ENCODE measurements around the gene GPATCH8.

The GPATCH8 gene

DNA sequence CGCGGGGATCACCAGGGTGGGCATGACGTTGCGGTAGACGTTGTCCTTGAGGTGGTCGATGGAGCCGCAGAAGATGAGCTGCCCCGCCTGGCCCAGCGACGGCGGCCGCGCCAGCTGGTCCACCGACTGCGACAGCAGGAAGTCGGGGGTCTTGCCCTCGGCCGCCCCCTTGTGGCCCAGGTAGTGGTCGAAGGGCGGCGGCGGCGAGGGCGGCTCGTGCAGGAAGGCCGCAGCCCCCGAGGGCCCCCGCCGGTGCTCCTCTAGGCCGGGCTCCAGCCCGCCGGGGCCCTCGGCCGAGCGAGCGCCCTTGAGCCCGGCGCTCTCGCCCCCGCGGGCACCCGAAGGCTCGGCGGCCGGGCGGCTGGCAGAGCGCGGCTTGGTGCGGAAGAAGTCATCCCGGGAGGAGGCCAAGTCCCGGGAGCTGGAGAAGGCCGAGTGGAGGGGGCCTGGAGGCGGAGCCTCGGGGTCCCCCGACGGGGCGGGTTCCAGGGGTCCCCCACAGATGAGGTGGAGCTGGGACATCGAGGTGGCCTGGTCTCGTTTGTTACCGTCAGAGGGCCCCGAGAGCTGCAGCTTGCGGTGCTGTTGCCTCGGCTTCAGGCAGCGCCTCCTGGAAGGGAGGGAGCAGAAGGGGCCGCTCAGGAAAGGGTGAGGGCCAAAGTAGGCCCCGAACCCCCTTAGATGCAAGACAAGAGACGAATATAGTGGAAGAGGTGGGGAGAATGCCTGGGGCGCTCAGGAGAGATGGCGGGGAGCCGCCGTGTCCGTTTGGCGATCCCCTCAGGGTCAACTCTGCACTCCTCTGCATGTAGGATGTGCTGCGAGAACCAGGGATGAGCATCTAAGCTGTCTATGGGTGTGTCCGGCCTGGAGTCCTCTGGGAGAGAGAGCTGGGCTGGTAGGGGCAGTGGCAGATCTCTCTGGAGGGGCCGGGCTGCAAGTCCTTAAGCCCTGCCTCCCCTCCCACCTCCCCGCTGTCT, 148.3 kb downstream of the GPATCH8 start:
- DNase-seq (ENCODE audit: low spot score) = no peak

DNA sequence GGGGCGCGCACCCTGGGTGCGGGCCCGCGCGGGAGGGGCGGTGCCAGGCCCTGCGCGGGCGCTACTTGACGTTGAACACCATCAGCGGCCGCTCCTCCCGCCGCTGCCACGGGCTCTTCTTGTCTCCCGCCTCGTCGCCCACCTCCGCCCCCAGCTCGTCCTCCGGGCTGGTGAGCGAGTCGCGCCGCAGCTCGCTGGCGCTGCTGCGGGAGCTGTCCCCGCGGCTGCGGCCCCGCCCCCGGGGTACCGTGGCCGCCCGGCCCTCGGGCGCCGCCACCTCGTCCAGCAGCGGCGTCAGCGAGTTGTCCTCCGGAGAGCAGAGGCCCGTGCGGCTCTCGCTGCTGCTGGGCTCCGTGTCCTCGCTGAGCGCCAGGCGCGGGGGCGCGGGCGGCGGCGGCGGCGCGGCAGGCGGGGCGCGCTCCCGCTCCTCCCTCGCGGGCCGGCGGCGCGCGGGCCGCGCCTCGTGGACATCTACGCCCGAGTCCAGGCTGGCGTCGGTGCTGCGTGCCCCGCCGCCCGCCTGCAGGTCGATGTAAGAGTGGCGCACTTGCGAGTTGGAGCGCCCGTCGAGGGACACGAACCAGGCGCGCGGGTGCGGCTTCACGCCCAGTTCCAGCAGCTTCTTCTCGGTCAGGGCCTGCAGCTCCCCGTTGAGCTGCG, 149.4 kb downstream of the GPATCH8 start:
- DNase-seq (ENCODE audit: low spot score) = no peak

DNA sequence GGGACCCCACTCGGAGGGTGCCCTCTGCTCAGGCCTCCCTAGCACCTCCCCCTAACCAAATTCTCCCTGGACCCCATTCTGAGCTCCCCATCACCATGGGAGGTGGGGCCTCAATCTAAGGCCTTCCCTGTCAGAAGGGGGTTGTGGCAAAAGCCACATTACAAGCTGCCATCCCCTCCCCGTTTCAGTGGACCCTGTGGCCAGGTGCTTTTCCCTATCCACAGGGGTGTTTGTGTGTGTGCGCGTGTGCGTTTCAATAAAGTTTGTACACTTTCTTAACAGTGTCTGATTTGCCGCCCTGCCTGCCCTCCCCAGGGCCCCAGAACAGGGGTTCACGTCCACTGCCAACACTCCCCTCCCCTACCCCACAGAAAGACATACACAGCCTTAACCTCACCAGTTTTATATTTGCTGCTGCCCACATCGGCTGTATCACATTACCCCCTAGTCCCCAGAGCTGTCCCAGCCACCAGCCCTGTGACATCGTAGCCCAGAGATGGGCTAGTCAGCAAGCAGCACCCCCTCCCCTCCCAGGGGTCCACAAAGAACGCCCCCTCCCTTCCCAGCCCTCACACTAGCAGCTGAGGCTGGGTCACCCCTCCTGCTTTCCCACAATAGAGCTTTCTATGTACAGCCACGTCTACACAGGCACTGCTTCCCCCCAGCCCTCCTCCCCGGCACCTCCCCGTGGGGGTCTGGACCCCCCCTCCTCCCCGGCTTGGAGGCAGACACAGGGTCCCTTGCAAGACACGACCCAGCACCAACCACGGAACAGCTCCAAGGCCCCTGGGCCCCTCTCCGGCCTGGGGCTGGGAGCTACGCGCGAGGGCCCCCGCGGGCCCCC, 150.2 kb downstream of the GPATCH8 start:
- DNase-seq (ENCODE audit: low spot score) = no peak

DNA sequence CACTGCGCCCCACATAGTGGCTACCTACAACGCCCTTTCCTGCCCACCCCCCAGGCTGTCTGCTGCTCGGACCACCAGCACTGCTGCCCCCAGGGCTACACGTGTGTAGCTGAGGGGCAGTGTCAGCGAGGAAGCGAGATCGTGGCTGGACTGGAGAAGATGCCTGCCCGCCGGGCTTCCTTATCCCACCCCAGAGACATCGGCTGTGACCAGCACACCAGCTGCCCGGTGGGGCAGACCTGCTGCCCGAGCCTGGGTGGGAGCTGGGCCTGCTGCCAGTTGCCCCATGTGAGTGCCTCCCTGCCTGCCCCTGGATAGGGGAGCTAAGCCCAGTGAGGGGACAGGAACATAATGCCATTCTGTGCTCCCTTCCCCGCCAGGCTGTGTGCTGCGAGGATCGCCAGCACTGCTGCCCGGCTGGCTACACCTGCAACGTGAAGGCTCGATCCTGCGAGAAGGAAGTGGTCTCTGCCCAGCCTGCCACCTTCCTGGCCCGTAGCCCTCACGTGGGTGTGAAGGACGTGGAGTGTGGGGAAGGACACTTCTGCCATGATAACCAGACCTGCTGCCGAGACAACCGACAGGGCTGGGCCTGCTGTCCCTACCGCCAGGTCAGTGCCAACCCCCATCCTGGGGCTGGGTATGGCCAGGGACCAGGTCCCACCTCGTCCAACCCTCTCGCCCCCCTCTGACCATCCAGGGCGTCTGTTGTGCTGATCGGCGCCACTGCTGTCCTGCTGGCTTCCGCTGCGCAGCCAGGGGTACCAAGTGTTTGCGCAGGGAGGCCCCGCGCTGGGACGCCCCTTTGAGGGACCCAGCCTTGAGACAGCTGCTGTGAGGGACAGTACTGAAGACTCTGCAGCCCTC, 151.0 kb downstream of the GPATCH8 start:
- DNase-seq (ENCODE audit: low spot score) = no peak

DNA sequence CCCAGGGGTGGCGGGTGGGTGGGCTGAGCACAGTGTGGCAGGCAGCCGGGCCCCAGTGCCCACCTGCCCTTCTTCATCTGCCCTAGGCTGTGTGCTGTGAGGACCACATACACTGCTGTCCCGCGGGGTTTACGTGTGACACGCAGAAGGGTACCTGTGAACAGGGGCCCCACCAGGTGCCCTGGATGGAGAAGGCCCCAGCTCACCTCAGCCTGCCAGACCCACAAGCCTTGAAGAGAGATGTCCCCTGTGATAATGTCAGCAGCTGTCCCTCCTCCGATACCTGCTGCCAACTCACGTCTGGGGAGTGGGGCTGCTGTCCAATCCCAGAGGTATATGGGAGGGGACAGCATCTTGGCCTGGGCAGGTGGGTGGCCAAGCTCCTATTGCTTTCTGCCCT, 151.7 kb downstream of the GPATCH8 start:
- DNase-seq (ENCODE audit: low spot score) = no peak

DNA sequence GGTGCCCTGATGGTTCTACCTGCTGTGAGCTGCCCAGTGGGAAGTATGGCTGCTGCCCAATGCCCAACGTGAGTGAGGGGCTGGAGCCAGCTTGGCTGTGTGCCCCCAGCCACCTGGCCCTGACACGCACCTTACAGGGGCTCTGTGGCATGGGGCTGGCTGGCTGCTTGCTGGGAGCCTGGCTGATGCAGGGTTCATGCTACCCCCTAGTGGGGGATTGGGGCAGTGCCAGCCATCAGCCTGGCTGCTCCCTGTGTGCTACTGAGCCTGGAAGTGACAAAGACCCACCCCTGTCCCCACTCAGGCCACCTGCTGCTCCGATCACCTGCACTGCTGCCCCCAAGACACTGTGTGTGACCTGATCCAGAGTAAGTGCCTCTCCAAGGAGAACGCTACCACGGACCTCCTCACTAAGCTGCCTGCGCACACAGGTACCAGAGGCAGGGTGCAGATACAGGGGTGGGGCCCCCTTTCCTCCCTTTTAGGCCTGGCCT, 152.4 kb downstream of the GPATCH8 start:
- DNase-seq (ENCODE audit: low spot score) = no peak

DNA sequence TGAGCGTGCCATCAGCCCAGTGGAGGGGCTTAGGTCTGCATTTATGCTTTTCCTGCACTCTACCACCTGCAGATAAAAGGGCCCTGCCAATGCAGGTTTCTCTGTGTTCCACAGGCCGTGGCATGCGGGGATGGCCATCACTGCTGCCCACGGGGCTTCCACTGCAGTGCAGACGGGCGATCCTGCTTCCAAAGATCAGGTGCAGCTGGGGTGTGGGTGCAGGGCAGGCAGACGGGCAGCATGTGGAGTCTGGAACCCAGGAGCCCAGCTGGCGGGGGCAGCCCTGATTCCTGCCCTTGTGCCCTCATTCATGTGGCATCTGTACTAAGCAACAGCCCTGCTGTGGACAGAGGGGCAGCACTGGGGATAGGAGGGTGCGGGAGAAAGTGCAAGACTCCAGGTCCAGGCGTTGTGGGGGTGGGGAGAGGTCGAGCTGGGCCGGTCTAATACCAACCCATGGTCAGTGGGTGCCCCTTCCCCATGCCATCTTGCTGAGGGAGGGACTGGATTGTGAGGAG, 153.6 kb downstream of the GPATCH8 start:
- no peak for DNase-seq (ENCODE audit: low spot score)

DNA sequence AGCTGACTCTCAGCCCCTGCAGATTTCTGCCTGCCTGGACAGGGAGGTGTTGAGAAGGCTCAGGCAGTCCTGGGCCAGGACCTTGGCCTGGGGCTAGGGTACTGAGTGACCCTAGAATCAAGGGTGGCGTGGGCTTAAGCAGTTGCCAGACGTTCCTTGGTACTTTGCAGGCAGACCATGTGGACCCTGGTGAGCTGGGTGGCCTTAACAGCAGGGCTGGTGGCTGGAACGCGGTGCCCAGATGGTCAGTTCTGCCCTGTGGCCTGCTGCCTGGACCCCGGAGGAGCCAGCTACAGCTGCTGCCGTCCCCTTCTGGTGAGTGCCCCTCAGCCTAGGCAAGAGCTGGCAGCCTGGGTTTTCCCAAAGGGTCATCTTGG, 154.2 kb downstream of the GPATCH8 start:
- no peak for DNase-seq (ENCODE audit: low spot score)

DNA sequence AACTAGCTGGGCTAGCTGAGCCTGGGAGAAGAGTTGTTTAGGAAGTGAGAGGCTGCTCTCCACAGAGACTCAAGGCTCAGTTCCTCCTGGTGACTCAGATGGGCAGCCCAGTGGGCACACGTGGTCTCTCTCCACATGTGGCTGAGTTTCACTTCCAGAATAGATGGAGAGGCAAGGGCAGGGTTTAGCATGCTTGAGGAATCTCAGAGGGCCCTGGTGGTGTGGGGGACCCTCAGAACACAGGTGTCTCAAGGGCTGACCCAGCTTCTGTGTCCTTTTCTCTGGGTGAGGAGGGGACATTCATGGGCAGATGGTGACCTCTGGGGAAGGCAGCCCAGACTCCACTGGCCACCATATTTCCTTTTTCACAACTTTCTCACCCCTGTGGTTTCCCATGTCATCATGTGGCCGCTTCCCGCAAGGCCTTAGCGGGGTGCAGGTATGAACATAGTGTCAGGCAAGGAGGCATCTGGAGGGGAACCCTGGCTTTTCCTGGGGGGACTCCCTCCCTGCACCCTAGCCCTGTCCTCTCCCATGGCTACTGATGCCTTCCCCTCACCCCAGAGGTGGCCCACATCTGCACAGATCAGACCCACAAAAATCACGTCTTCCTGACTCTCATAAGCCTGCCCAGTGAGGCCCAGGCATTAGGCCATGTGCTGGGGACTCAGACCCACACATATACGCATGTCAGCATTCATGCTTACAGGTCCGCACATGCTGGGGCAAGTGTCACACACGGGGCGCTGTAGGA, 154.8 kb downstream of the GPATCH8 start:
- no peak for DNase-seq (ENCODE audit: low spot score)

All from SW480 (cell line).